OCI-LY1 (cell line): Measurements from ENCODE around the gene ANGEL2.

Experiments
- H2AFZ ChIP-seq: fragments of 200-600 bp; sonication (generic), shearing (Covaris generic); 2 replicates; pipeline ENCODE4 v1.6.0; 2014; ENCODE audit warnings: antibody characterized with exemption, mild to moderate bottlenecking, low read length
- H3F3A ChIP-seq: fragments of 200-600 bp; sonication (generic), shearing (Covaris generic); 2 replicates; pipeline ENCODE4 v1.6.0; 2014; ENCODE audit warnings: mild to moderate bottlenecking, antibody characterized with exemption, low read length, moderate library complexity; ENCODE audit not compliant: insufficient read depth
- H3K27ac ChIP-seq: fragments of 200-600 bp; sonication (generic); 2 replicates; pipeline ENCODE4 v1.5.1; 2014; ENCODE audit warnings: low read length, mixed run types, mild to moderate bottlenecking, low read depth; ENCODE audit not compliant: poor library complexity, severe bottlenecking
- H3K27me3 ChIP-seq: fragments of 200-600 bp; sonication (generic); 2 replicates; pipeline ENCODE4 v1.6.0; 2014; ENCODE audit warnings: antibody characterized with exemption, mild to moderate bottlenecking, low read length, moderate library complexity; ENCODE audit not compliant: insufficient read depth
- H3K36me3 ChIP-seq: fragments of 200-600 bp; sonication (generic); 2 replicates; pipeline ENCODE4 v1.6.1; 2014; ENCODE audit warnings: mild to moderate bottlenecking, antibody characterized with exemption, low read length, moderate library complexity, mixed read lengths; ENCODE audit not compliant: insufficient read depth
- H3K4me1 ChIP-seq: fragments of 200-600 bp; sonication (generic); 2 replicates; pipeline ENCODE4 v1.5.1; 2014; ENCODE audit warnings: mild to moderate bottlenecking, low read length, moderate library complexity; ENCODE audit not compliant: insufficient read depth, severe bottlenecking
- H3K4me2 ChIP-seq: fragments of 200-600 bp; sonication (generic), shearing (Covaris generic); 2 replicates; pipeline ENCODE4 v1.6.1; 2014; ENCODE audit warnings: low read length
- H3K4me3 ChIP-seq: fragments of 200-600 bp; sonication (generic); 2 replicates; pipeline ENCODE4 v1.5.1; 2014; ENCODE audit warnings: low read length, low read depth, mild to moderate bottlenecking, mixed read lengths; ENCODE audit not compliant: poor library complexity, severe bottlenecking
- H3K79me2 ChIP-seq: fragments of 200-600 bp; shearing (Covaris generic); 2 replicates; pipeline ENCODE4 v1.6.1; 2016; ENCODE audit warnings: mixed run types, low read length, mixed read lengths; ENCODE audit not compliant: insufficient read depth
- H3K9ac ChIP-seq: fragments of 200-600 bp; sonication (generic), shearing (Covaris generic); 2 replicates; pipeline ENCODE4 v1.6.1; 2014; ENCODE audit warnings: mild to moderate bottlenecking, low read length, mixed read lengths
- H3K9me2 ChIP-seq: fragments of 200-600 bp; sonication (generic), shearing (Covaris generic); 2 replicates; pipeline ENCODE4 v1.6.1; 2014; ENCODE audit warnings: low read depth, mild to moderate bottlenecking, low read length, mixed read lengths
- H3K9me3 ChIP-seq: fragments of 200-600 bp; shearing (Covaris generic); 2 replicates; pipeline ENCODE4 v1.6.1; 2014; ENCODE audit warnings: low read length, mixed read lengths
- H4K20me1 ChIP-seq: fragments of 200-600 bp; sonication (generic), shearing (Covaris generic); 2 replicates; pipeline ENCODE4 v1.6.0; 2016; ENCODE audit warnings: mild to moderate bottlenecking, low read length; ENCODE audit not compliant: insufficient read depth
- EZH2 ChIP-seq: fragments of 200-600 bp; sonication (generic), shearing (Covaris generic); IDR thresholded peaks from 2 replicates; pipeline ENCODE4 v1.8.0; 2017; ENCODE audit warnings: borderline replicate concordance, mixed run types, mild to moderate bottlenecking, antibody characterized with exemption, low read length, moderate library complexity, mixed read lengths
- TF ChIP-seq, protein P1 (sequence below): fragments of 200-600 bp; sonication (generic), shearing (Covaris generic); IDR thresholded peaks from 2 replicates; pipeline ENCODE4 v1.5.1; 2017; ENCODE audit warnings: mild to moderate bottlenecking, antibody characterized with exemption, low read length, moderate library complexity, mixed read lengths

Gene ANGEL2

DNA sequence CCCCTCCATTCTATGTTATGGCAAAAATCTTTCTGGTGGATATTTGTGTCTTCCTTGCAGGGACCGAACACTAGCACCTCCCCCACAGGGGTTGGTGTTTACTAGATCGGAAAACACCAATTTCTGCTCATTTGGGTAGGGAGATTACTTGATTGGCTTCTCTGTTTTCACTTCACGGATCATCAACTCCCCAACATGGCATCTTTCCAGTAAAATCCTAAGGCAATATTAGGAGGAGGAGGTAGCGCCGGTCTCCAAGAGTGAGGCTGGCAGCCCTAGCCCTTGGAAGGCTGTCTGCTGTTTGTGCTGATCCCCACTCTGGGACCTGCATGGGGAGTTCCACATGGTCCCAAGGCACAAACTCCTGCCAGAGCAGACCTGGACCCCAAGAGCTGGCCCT is 53.2 kb downstream of the ANGEL2 start:
- no peak overlapping the region for H2AFZ ChIP-seq
- H4K20me1 ChIP-seq: no peaks in the 10 kb centered on the region
- no peaks in the 10 kb centered on the region for H3K79me2 ChIP-seq
- no peak overlapping the region for H3K27ac ChIP-seq
- no peaks in the 10 kb centered on the region for H3K4me1 ChIP-seq
- H3K9me3 ChIP-seq: no peaks in the 10 kb centered on the region
- no peaks in the 10 kb centered on the region for H3K9me2 ChIP-seq
- H3K4me3 ChIP-seq: no peak overlapping the region
- H3K27me3 ChIP-seq: peaks cover 6% of the 10 kb centered on the region
- H3K4me2 ChIP-seq: no peak overlapping the region
- no peaks in the 10 kb centered on the region for H3K36me3 ChIP-seq
- no peak overlapping the region for H3K9ac ChIP-seq
- no peaks in the 10 kb centered on the region for H3F3A ChIP-seq
- no peak for TF ChIP-seq EZH2
- TF ChIP-seq, protein P1, sequence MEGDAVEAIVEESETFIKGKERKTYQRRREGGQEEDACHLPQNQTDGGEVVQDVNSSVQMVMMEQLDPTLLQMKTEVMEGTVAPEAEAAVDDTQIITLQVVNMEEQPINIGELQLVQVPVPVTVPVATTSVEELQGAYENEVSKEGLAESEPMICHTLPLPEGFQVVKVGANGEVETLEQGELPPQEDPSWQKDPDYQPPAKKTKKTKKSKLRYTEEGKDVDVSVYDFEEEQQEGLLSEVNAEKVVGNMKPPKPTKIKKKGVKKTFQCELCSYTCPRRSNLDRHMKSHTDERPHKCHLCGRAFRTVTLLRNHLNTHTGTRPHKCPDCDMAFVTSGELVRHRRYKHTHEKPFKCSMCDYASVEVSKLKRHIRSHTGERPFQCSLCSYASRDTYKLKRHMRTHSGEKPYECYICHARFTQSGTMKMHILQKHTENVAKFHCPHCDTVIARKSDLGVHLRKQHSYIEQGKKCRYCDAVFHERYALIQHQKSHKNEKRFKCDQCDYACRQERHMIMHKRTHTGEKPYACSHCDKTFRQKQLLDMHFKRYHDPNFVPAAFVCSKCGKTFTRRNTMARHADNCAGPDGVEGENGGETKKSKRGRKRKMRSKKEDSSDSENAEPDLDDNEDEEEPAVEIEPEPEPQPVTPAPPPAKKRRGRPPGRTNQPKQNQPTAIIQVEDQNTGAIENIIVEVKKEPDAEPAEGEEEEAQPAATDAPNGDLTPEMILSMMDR: no peak

DNA sequence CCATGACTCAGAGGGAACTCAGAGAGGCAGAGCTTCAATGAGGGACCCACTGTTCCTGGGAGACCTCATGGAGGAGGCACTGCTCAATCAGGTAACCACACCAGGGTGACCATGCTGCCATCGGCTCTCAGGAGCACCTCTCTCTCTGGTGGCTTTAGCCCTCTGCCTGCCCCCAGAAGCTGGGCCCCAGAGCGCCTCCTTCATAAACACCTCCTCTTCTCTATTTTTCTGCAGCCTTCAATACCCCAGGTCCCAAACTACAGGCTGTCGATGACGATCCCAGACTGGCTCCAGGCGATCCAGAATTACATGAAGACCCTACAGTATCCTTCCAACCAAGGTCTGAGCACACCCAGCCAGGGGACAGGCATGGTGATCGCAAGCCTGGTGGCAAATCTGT is 54.7 kb downstream of the ANGEL2 start:
- Histone ChIP-seq H3K4me3 (no peak overlapping the region), H3K4me2 (no peak overlapping the region), H3F3A (no peaks in the 10 kb centered on the region), H3K79me2 (no peaks in the 10 kb centered on the region), H3K27ac (no peak overlapping the region), H3K36me3 (no peaks in the 10 kb centered on the region), H3K27me3 (peaks cover 6% of the 10 kb centered on the region), H2AFZ (no peak overlapping the region), H3K9me3 (no peaks in the 10 kb centered on the region), H3K9me2 (no peaks in the 10 kb centered on the region), H4K20me1 (no peaks in the 10 kb centered on the region), H3K9ac (no peak overlapping the region), H3K4me1 (no peaks in the 10 kb centered on the region)
- TF ChIP-seq, protein P1: no peak
- no peak for TF ChIP-seq EZH2

DNA sequence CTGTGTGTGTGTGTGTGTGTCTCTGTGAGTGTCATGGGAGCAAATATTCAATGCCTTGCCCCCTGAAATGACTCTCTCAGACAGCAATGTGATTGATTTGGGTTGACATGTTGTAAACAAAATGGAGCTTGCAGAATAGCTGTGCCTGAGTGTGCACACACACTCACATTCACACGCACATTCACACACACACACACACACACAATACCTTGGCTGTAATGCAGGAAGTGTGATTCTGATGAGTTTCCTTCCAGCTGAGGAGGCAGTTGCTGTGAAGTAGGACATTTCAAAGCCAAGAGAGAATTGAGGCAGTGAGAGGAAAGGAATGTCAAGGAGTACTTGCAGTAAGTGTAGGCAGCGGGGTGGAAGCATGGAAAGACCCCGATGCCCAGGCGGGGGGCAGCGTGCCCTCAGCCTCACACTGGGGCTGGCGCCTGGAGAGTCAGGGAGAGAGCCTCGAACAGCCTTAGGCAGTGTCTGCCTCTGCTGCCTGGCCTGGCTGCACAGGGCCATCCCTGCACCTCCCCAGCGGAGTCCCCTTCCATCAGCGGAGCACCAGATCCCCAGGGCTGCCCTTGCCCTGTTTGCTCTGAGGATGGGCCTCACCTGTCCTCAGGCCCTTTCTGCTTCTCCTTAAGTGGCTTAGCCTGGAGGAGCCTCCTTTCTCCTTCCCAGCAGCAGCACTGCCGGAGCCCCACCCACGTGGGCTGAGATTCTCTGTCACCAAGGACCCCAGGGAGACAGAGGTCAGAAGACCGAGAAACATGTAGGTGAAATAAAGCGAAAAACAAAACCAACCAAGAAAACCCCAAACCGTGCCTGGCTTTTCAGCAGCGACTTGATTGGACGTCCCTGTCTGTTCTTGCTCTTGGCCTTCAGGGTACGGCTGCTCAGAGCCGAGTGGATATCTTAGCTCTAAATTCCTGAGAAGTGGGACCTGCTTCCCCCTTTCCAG is 56.1 kb downstream of the ANGEL2 start:
- TF ChIP-seq, protein P1: no peak
- TF ChIP-seq EZH2: no peak
- Histone ChIP-seq H4K20me1 (no peaks in the 10 kb centered on the region), H3F3A (no peaks in the 10 kb centered on the region), H3K9me2 (no peaks in the 10 kb centered on the region), H3K9me3 (no peaks in the 10 kb centered on the region), H3K27ac (no peak overlapping the region), H3K79me2 (no peaks in the 10 kb centered on the region), H3K4me1 (no peaks in the 10 kb centered on the region), H2AFZ (no peak overlapping the region), H3K9ac (no peak overlapping the region), H3K4me3 (no peak overlapping the region), H3K36me3 (no peaks in the 10 kb centered on the region), H3K27me3 (peaks cover 6% of the 10 kb centered on the region), H3K4me2 (no peak overlapping the region)
